Vagina (tissue), 2 donors: Measurements from ENCODE around the gene FRK.

Experiments used
- POLR2A ChIP-seq, 2 donors: fragments of 450-650 bp; IDR thresholded peaks; one replicate each; pipeline ENCODE4 v1.6.1; 2017; ENCODE audit warnings: antibody characterized with exemption in 2 of 2, mild to moderate bottlenecking in 2 of 2, moderate library complexity in 2 of 2
- TF ChIP-seq, protein P1 (sequence below), 3 experiments: fragments of 450-650 bp in 2 of 3; fragments of 200-600 bp in 1 of 3; sonication (generic) in 1 of 3; IDR thresholded peaks; one replicate each; pipeline ENCODE4 v1.5.1; 2017 to 2019; ENCODE audit warnings: antibody characterized with exemption in 3 of 3, mild to moderate bottlenecking in 2 of 3, moderate library complexity in 2 of 3

DNA sequence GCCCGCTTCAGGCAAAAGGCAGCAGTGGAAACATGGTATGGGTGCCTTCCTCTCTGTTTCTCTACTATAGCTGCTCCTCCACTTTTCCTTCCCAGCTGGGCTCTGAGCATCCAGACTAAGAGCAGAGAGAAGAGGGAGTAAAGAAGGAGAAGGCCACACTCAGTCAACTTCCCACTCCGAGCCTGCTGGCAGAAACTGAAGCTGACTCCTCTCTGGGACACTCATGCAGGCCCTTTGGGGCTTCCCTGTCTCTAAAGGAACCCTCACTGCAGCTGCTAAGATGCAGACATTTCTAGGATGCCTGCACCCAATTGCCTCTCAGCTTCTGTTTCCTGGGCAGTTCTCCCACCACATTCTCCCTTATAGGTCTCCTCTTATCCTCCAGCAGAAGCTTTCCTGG, 88.9 kb downstream of the FRK start:
- TF ChIP-seq POLR2A (IDR thresholded peaks at IDR 0.05) = no peak
- TF ChIP-seq, protein P1, sequence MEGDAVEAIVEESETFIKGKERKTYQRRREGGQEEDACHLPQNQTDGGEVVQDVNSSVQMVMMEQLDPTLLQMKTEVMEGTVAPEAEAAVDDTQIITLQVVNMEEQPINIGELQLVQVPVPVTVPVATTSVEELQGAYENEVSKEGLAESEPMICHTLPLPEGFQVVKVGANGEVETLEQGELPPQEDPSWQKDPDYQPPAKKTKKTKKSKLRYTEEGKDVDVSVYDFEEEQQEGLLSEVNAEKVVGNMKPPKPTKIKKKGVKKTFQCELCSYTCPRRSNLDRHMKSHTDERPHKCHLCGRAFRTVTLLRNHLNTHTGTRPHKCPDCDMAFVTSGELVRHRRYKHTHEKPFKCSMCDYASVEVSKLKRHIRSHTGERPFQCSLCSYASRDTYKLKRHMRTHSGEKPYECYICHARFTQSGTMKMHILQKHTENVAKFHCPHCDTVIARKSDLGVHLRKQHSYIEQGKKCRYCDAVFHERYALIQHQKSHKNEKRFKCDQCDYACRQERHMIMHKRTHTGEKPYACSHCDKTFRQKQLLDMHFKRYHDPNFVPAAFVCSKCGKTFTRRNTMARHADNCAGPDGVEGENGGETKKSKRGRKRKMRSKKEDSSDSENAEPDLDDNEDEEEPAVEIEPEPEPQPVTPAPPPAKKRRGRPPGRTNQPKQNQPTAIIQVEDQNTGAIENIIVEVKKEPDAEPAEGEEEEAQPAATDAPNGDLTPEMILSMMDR (IDR thresholded peaks at IDR 0.05) = no peak
